Ovary (tissue), 3 donors: ENCODE measurements around the gene RNF166.

Source experiments
- CTCF ChIP-seq, 3 donors: fragments of 450-650 bp in 2 of 3; fragments of 200-600 bp in 1 of 3; IDR thresholded peaks; one replicate each; pipeline versions ENCODE4 v1.5.1 to v1.8.0; 2016 to 2022; ENCODE audit warnings: antibody characterized with exemption in 3 of 3, mild to moderate bottlenecking in 1 of 3
- EP300 ChIP-seq: sonication (generic); formaldehyde crosslinking; IDR thresholded peaks from one replicate; pipeline ENCODE4 v1.6.1; 2017; ENCODE audit warnings: antibody characterized with exemption
- POLR2A ChIP-seq: fragments of 450-650 bp; IDR thresholded peaks from one replicate; pipeline ENCODE4 v1.6.1; 2017; ENCODE audit warnings: antibody characterized with exemption, mild to moderate bottlenecking, moderate library complexity
- donor health status: DM: no; HTN: no; CAD: no.

- TF ChIP-seq POLR2A (no peak), CTCF (IDR thresholded peaks at IDR 0.05) (no peak), EP300 (no peak)
Observed at GRCh38 chr16:88687254-88687576, 19.0 kb downstream of the RNF166 start.
